ENCODE results near the gene STPG2. TPM values are rescaled to one million over a fixed set of nuclear protein-coding genes. Genes with fewer than 3 reads are reported as not detected.

STPG2 gene
- total and polyA plus RNA-seq, 2 of the 8 experiments (the other 6 are each of a cell fraction or from before 2014, with no cell fraction given), result 0.03 TPM; not detected in 1

DNA sequence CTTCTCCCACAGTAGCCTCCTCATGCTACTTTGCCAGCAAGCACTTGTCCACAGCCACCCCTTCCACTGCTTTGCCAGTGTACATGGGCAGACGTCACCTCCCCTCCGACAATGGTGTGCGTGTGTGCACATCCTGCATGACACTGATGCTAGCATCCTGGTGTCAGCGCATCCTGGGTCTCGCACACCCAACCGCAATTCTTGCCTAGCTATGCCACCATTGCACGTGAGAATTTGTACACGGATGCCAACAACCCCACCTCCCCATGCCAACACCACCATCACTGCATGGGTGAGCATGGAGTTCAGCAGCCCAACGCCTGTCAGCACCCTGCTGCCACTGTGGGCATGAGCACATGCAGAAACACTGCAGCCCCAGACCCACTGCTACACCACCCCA lies 550.0 kb downstream of the STPG2 start (continued):
- no peak for TF ChIP-seq SP4 (IDR thresholded peaks at IDR 0.05; ENCODE audit: low read length)
- TF ChIP-seq, protein P1, sequence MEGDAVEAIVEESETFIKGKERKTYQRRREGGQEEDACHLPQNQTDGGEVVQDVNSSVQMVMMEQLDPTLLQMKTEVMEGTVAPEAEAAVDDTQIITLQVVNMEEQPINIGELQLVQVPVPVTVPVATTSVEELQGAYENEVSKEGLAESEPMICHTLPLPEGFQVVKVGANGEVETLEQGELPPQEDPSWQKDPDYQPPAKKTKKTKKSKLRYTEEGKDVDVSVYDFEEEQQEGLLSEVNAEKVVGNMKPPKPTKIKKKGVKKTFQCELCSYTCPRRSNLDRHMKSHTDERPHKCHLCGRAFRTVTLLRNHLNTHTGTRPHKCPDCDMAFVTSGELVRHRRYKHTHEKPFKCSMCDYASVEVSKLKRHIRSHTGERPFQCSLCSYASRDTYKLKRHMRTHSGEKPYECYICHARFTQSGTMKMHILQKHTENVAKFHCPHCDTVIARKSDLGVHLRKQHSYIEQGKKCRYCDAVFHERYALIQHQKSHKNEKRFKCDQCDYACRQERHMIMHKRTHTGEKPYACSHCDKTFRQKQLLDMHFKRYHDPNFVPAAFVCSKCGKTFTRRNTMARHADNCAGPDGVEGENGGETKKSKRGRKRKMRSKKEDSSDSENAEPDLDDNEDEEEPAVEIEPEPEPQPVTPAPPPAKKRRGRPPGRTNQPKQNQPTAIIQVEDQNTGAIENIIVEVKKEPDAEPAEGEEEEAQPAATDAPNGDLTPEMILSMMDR (IDR thresholded peaks at IDR 0.05; ENCODE audit: control extremely low read depth in 1 of 3, insufficient read depth in 1 of 3, low read depth in 1 of 3, low read length in 3 of 3), result no peak

Data from H1 (cell line).